Stimulated activated CD4-positive, alpha-beta T cell treated with anti-CD3 and anti-CD28 coated beads, Interleukin-2, amount 100 ng/mL, for 4 hours (primary cell): Measurements from ENCODE around the gene PIK3R3.
"Not testable (repeated sequence)": the region's sequence is repeated elsewhere in the genome, so short reads cannot be mapped to it uniquely, and the experiment has no call there.

Source experiments
- DNase-seq: peaks from one replicate; pipeline ENCODE4 v3.0.0-alpha.2; 2020; ENCODE audit warnings: low read depth

The PIK3R3 gene

DNA sequence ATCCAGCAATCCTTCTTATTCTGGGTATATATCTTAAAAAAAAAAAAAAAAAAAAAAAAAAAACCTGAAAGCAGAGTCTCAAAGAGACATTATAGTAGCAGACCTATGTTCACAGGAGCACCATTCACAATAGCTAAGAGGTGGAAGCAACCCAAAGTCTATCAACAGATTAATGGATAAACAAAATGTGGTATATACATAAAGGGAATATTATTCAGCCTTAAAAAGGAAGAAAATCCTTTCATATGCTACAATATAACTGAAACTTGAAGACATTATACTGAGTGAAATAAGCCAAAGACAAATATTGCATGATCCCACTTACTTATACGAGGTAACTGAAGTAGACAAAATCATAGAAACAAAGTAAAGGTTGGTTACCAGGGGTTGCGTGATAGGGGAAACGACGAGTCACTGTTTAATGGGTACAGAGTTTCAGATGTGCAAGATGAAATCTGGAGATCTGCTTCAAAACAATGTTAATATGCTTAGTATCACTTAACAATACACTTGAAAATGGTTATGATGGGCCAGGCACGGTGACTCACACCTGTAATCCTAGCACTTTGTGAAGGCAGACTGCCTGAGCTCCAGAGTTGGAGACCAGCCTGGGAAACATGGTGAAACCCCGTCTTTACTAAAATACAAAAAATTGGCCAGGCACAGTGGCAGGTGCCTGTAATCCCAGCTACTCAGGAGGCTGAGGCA, 29.5 kb downstream of the PIK3R3 start:
- DNase-seq = no peak

DNA sequence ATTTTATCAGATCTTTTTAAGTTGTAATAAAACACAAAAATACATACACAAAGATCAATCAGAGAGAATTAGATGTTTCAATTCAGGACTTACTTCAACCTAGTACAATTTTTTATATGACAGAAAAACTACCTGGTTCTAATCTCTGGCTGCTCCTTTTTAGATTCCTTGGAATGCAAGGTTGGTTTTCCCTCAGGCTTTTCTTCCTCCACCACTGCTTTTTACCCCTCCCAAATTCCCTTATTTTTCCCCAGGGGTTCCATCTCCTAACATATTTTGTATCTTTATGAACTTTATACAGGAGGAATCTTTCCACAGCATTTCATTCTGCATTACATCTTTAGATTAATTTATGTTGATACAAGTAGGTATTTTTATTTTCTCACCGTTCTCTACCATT, 33.2 kb downstream of the PIK3R3 start:
- DNase-seq = no peak

DNA sequence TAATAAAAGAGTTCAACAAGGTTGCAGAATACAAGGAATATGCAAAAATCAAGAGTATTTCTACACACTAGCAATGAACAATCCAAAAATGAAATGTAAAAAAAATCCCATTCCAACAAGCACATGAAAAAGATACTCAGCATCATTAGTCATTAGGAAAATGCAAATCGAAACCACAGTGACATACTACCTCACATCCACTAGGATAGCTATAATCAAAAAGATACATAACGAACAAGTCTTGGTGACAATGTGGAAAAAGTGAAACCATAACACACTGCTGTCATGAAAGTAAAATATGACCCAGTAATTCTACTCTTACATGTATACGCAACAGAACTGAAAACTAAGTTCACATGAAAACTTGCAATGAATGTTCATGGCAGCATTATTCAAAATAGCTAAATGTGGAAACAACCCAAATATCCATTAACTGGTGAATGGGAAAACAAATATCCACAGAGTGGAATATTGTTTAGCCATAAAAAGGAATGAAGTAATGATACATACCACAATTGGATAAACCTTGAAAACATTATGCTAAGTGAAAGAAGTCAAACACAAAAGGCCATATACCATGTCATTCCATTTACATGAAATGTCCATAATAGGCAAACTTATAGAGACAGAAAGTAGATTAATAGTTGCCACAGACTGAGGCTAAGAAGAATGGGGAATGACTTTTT, 34.3 kb downstream of the PIK3R3 start:
- no peak for DNase-seq

DNA sequence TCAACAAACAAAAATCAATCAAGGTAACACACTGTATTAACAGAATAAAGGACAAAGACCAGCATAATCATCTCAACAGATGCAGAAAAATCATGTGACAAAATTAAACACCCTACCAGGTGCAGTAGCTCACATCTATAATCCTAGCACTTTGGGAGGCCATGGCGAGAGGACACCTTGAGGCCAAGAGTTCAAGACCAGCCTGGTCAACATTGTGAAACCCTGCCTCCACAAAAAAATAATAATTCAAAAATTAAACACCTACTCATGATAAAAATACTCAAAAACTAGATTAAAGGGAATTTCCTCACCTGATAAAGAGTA, 35.3 kb downstream of the PIK3R3 start:
- DNase-seq = no peak

DNA sequence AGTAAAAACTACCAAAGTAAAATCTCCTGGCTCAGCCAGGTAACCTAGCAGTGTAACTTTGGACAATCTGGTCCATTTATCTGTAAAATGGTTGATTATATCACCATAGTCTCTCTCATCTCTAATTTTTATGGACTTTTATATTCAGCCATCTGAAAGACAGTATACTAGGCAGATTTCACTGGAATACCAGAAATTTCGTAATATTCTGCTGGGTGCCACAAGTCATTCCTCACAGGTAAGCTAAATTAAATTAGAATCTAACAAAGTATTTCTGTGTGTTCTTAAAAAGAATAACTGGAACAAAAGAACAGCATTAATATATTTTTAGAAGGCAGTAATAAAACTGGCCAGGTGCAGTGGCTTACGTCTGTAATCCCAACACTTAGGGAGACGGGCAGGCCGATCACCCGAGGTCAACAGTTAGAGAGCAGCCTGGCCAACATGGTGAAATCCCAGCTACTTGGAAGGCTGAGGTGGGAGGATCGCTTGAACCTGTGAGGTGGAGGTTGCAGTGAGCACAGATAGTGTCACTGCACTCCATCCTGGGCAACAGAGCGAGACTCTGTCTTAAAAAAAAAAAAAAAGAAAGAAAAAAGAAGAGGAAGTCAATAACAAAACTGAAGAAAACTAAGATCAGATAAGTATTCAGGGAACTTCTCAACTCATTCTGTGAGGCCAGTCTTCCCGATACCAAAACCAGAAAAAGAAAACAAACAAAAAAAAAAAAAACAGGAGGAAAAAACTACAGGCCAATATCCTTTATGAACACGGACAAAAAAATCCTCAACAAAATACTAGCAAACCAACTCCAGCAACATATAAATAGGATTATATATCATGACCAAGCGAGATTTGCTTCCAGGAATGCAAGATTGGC, 35.9 kb downstream of the PIK3R3 start:
- DNase-seq = no peak

DNA sequence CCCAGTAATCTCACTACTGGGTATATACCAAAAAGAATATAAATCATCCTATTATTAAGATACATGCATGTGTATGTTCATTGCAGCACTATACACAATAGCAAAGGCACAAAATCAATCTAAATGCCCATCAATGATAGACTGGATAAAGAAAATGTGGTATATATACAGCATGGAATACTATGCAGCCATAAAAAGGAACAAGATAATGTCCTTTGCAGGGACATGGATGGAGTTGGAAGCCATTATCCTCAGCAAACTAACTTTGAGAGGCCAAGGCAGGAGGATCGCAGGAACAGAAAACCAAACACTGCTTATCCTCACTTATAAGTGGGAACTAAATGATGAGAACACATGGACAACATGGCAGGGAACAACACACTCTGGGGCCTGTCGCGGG, 37.3 kb downstream of the PIK3R3 start:
- not testable (repeated sequence) for DNase-seq

DNA sequence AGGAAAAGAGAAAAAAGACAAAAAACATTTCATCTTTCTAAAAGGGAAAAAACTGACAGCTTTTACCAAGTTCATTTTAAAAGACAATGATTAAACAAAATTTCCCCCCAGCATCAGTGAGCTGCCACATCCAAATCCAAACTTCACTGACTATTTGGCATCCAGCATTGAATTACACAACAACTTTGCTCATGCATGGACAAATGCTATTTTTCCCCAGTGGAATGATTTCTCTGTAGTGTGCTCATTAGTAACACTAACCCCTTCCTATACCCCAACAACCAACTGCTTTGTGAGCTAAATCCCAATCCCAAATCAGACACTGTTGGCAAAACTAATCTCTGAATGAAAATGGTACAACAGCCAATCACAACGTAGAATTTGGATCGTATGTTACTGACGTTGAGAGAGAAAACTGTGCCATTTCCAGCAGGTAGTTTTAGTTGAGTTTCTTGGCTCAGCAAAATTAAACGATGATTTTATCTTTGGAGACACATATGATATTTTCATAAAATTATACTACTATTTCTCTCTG, 37.9 kb downstream of the PIK3R3 start:
- no peak for DNase-seq

DNA sequence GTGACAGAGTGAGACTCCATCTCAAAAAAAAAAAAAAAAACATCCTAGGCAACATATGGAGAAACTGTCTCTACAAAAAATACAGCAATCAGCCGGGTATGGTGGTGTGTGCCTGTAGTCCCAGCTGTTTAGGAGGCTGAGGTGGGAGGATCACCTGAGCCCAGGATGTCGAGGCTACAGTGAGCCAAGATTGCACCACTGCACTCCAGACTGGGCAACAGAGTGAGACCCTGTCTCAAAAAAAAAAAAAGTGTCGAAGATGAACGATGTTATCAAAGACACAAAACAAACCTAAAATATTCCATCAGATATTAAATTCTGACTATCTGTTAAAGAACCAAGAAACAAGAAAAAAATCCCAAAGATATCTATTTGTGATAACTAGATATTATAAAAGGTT, 38.6 kb downstream of the PIK3R3 start:
- DNase-seq = not testable (repeated sequence)

DNA sequence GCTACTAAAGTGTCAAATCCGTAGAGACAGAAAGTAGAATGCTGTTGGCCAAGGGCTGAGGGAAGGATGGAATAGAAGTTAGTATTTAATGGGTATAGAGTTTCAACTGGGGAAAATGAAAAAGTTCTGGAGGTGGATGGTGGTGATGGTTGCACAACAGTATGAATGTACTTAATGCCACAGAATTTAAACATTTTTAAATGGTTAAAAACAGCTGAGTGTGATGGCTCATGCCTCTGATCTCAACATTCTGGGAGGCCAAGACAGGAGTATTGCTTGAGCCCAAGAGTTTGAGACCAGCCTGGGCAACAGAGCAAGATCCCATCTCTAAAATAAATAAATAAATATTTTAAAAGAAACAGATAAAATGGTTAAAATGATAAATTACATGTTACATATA, 44.5 kb downstream of the PIK3R3 start:
- DNase-seq = no peak

DNA sequence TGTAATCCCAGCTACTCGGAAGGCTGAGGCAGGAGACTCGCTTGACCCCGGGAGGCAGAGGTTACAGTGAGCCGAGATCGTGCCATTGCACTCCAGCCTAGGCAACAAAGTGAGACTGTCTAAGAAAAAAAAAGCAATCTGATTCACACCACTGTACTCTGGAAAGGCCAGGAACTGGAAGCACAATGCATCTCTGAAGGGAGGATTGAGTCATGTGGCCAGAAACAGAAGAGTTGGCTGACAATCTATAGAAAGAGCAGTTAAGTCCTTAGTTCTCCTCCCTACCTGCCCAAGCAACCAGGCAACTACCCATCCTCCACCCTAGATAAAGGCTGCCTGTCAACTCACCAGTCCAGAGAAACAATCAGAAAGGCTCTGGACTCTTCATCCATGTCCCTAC, 45.9 kb downstream of the PIK3R3 start:
- no peak for DNase-seq

DNA sequence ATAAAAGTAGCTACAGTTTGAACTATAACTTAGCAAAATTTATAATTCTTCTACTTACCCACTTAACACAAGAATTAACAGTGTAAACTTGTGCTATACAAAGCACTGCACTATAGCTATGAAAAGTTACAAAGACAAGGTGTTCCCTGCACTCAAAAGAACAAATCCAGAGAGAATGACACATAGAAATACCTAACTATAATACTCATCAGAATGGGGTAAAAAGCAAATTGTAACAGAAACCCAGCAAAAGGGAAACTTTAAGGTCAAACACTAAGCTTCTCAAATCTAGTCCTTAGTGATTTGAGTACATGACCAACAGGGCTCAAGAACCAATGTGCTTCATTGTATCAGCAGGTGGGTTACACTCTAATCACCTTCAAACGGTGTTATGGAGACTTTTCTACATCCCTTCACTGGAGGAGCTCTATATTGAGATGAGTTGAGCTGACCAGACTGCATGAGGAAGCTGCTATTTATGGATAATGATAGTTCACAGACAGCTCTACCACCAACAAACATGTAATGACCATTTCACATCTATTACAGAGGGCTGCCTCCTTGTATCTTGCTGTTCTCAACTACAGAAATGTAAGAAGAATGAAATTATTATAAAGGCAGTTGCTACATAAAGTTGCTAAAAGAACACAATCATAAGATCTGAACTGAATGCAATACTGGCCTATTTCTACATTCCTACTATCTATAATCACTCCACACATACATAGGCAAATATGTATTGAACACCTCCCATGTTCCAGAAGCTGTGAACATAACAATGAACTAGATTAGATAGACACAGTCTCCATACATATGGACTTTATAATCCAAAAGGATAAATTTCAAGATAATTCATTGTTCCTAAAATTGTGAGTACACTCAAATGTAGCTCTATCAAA, 47.6 kb downstream of the PIK3R3 start:
- DNase-seq = no peak

DNA sequence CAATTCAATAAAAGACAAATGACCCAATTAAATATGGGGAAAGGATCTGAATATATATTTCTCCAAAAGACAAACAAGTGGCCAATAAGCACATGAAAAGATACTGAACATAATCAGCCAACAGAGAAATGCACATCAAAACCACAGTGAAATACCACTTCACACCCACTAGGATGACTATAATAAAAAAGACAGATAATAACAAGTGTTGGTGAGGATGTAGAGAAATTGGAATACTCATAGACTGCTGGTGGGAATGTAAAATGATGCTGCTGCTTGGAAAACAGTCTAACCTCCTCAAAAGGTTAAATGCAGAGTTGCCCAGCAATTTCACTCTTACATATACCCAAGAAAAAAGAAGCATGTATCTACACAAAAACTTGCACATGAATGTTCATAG, 48.9 kb downstream of the PIK3R3 start:
- DNase-seq = no peak

DNA sequence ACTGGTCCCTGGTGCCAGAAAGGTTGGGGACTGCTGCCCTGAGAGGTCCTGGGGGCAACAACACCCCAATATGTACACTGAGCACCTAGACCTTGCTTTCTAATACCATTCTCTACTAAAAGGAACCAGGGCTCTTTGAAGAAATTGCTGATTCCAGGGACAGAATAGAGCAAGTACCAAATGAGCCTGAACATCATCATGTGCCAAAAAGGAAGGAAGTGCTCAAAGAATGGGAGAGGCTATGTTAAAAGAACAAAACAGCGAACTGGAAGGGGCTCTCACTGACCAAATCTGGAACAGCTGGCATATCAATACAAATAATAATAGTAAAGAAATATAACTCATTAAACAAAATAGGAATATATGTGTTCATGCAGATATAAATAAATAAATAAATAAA, 50.8 kb downstream of the PIK3R3 start:
- DNase-seq = no peak

DNA sequence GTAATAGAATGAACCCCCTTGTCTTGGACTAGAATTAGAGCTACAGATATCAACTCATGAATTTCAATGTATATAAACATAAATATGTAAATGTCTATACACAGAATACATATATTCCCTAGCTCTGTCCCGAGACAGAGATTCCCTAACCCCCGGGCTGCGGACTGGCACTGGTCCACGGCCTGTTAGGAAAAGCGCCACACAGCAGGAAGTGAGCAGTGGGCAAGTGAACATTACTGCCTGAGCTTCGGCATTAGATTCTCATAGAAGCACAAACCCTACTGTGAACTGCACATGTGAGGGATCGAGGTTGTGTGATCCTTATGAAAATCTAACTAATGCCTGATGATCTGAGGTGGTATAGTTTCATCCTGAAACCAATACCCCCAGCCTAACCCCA, 51.2 kb downstream of the PIK3R3 start:
- no peak for DNase-seq

DNA sequence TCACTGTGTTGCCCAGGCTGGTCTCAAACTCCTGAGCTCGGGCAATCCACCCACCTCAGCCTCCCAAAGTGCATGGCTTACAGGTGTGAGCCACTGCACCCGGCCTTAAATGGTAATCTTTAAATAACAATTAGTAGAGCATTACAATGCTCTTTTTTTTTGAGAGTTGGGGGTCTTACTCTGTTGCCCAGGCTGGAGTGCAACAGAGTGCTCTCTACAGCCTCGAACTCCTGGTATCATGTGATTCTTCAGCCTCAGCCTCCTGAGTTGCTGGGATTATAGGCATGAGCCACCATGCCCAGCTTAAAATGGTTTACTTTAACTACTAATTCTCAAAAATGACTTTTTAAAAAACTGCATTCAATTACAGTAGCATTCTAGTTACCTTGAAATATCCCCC, 52.2 kb downstream of the PIK3R3 start:
- DNase-seq = no peak

DNA sequence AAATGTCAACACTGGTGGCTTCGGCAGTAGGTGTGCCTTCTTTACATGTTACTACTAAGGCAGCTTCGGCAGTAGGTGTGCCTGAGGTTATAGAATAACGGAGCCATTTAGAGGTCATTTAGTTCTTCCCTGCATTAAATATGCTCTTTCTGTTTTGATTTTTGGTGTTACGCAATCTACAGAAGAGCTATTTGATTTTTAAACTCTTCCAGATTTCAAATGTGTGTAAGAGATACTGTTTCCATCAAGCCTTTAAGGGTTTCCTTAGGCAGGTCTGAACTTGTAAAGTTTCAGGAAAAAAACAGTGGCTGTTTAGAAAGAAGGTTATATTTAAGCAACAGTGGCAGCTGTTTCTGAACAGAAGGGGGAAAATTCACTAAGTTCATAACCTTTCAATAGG, 54.8 kb downstream of the PIK3R3 start:
- no peak for DNase-seq

DNA sequence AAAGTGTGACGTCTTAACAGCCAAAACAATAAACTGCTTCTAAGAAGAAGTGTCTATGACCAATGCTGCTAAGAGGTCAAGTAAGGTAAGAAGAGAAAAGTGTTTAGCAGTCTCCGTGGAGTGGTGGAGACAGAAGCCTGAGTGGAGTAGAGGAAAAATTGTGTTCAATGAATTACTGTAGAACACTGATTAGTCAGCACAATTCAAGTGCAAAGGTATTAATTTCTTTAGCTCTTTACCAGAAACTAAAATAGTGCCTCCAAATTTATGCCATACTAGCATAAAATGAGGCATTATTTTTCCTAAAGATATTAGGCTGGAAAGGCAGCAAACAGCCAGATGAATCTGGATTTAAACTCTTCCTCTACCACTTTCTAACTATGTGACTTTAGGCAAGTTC, 56.1 kb downstream of the PIK3R3 start:
- no peak for DNase-seq

DNA sequence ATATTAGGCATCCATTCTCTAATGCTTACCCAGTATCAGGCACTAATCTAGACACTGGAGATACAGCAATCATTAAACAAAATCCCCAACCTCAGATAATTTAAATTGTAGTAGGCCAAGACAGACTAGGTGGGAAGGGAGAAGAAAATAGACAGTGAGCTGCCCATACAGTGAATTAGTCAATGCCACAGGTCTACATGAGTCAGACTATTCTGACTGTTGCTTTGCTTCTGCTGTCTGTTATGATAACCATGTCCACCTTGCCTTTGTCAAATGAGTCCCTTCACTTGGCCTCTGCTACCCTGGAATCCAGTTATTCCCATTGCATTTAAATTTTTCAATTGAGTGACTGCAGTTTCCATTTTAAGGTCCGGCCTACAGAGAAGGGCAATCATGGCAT, 59.5 kb downstream of the PIK3R3 start:
- DNase-seq = no peak

DNA sequence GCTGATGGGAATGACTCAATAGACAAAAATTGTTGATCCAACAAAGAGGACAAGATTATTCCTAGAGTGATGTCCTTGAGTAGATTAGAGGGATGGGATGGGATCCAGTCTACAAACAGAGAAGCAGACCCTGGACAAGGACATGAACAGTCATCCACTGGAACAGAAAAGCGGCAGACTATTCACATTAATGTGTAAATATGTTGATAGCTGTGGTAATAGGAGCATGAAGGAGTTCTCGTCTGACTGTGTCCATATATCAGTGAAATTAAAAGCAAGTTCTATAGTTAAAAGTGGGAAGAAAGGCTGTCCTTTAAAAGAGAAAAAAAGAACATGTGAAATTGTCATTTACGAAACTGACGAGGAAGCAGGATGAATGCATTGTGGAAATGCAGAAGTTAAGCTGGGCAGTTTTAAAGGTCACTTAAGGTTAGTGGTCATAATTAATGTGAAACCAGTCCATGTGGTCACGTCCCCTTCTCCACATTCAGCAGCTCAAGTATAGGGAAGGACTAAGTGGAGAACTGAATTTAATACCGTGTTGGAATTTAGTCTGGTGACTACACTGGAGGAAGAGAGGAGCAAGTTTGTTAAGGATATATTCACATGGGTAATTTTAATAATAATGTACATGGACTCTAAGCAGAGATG, 62.1 kb downstream of the PIK3R3 start:
- DNase-seq = no peak

DNA sequence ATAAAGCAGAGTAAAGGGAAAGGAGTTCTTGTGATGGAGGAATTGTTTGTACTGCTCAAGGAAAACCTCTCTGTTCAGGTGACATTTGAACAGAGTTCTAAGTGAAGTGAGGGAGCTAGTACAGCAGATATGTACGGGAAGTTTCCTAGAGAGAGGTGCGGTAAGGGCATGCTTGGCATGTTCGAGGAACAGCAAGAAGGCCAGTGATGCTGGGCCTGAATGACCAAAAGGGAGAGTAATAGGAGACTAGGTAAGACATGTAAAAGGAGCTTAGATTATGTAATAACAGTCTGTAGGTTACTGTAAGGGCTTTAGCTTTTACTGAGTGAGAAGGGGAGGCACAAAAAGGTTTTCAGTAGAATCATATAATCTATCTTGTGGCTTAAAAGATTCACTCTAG, 63.9 kb downstream of the PIK3R3 start:
- no peak for DNase-seq

DNA sequence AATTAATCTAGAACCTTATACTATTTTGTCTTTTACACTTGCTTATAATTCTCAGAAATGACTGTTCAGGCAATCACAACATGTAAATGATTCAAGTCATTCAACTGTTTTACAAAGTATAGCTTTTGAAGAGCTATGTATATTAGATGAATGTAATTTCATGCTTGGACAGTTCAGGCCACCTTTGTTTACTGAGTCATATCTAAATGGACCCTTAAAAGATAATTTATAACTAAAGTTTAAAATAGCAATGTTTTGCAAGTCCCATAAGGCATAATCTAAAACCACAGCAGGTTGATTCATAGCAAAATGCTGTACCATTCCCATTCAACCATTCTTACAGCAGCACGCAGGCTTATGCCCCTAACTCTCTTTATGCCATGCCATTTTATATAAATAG, 64.8 kb downstream of the PIK3R3 start:
- DNase-seq = no peak
